Measurements from ENCODE around the gene COL18A1.

- TF ChIP-seq POLR2A (IDR thresholded peaks at IDR 0.05; ENCODE audit: low read length) (no peak), GATA1 (IDR thresholded peaks at IDR 0.05; ENCODE audit: low read depth, low read length) (no peak)
Measured at GRCh38 chr21:45475797-45476570, 71.0 kb downstream of the COL18A1 start.

All from erythroblast (primary cell).